DND-41 (cell line): ENCODE data around the gene TSPAN18.

Experiments used
- CTCF ChIP-seq: IDR thresholded peaks from 2 replicates; pipeline ENCODE4 v1.5.1; 2012; ENCODE audit warnings: borderline replicate concordance, low read length, moderate library complexity, mild to moderate bottlenecking; ENCODE audit not compliant: poor library complexity, severe bottlenecking; ENCODE audit errors: extremely low read depth
- EZH2 ChIP-seq: IDR thresholded peaks from 3 replicates; pipeline ENCODE4 v1.6.1; 2012; ENCODE audit warnings: borderline replicate concordance, low read depth, mild to moderate bottlenecking, moderate library complexity, low read length, inconsistent platforms; ENCODE audit not compliant: severe bottlenecking

- TF ChIP-seq CTCF (no peak), EZH2 (no peak)
These were observed 109.2 kb downstream of the TSPAN18 start for GRCh38 chr11:44835938-44836337.
